Endothelial cell of umbilical vein (primary cell): ENCODE measurements around the gene HCST. TPM values are rescaled to one million over a fixed set of nuclear protein-coding genes. Genes with fewer than 3 reads are reported as not detected.

Experiments used
- BruUV-seq: library from RNA; stranded (reverse); fragments of 400-500 nt; replicated peaks from 2 replicates; lab custom pipeline; 2021; lab: Mats Ljungman, UMichigan
- CTCF ChIA-PET: fragments of 300-600, 350-600 bp; sonication (Branson Sonifier 250); formaldehyde crosslinking; loops from one replicate; lab custom pipeline; 2021; ENCODE audit warnings: antibody characterized with exemption, inconsistent platforms; lab: Charles Lee
- POLR2A ChIA-PET: fragments of 300-600, 350-600 bp; sonication (Branson Sonifier 250); formaldehyde crosslinking; loops from one replicate; lab custom pipeline; 2021; ENCODE audit warnings: antibody characterized with exemption, inconsistent platforms; lab: Charles Lee
- DNase-seq: peaks from one replicate; pipeline ENCODE4 v3.0.0-alpha.2; 2011; ENCODE audit warnings: low read depth, low spot score
- FAIRE-seq: peaks from 2 replicates; lab custom pipeline; 2011; peaks lifted over from hg19 to GRCh38; lab: Jason Lieb, UNC
- H2AFZ ChIP-seq: 2 replicates; pipeline ENCODE4 v1.6.0; 2012; ENCODE audit warnings: low read depth, low read length, control low read depth, inconsistent platforms
- H3K27ac ChIP-seq: 2 replicates; pipeline ENCODE4 v1.5.1; 2011; ENCODE audit warnings: low read depth, mild to moderate bottlenecking, control low read depth, low read length, moderate library complexity; ENCODE audit not compliant: insufficient read depth
- H3K27me3 ChIP-seq, 2 experiments: 2 replicates each; pipeline versions ENCODE4 v1.6.0 to v1.6.1; 2011; ENCODE audit warnings: low read length in 2 of 2, mixed read lengths in 1 of 2; ENCODE audit not compliant: control insufficient read depth in 2 of 2, insufficient read depth in 2 of 2
- H3K36me3 ChIP-seq, 2 experiments: 2 replicates in 1 of 2; 3 replicates in 1 of 2; pipeline ENCODE4 v1.5.1; 2011; ENCODE audit warnings: low read length in 2 of 2, mild to moderate bottlenecking in 1 of 2, moderate library complexity in 1 of 2; ENCODE audit not compliant: control insufficient read depth in 2 of 2, insufficient read depth in 2 of 2; ENCODE audit errors: extremely low read depth in 1 of 2
- H3K4me1 ChIP-seq: 3 replicates; pipeline ENCODE4 v1.5.1; 2011; ENCODE audit warnings: mild to moderate bottlenecking, low read length; ENCODE audit not compliant: control insufficient read depth, insufficient read depth; ENCODE audit errors: extremely low read depth
- H3K4me2 ChIP-seq: 2 replicates; pipeline ENCODE4 v1.6.1; 2011; ENCODE audit warnings: low read length, control low read depth, mixed read lengths; ENCODE audit not compliant: insufficient read depth
- H3K4me3 ChIP-seq, 3 experiments: fragments of 200-600 bp in 1 of 3; sonication (generic), shearing (Covaris generic) in 1 of 3; replicated peaks in 1 of 3; 2 replicates each; pipeline ENCODE4 v1.5.1; 2011 to 2016; ENCODE audit warnings: control low read depth in 3 of 3, low read length in 3 of 3, mild to moderate bottlenecking in 2 of 3, inconsistent platforms in 1 of 3, low read depth in 1 of 3, moderate library complexity in 1 of 3; ENCODE audit not compliant: insufficient read depth in 1 of 3
- H3K79me2 ChIP-seq: 2 replicates; pipeline ENCODE4 v1.6.0; 2012; ENCODE audit warnings: low read length, inconsistent platforms; ENCODE audit not compliant: control insufficient read depth, insufficient read depth
- H3K9ac ChIP-seq: replicated peaks from 2 replicates; pipeline ENCODE3; 2011; ENCODE audit warnings: low read length, control low read depth; ENCODE audit not compliant: insufficient read depth; ENCODE audit errors: extremely low read depth
- H3K9me1 ChIP-seq: replicated peaks from 3 replicates; pipeline ENCODE4 v1.6.0; 2011; ENCODE audit warnings: mild to moderate bottlenecking, low read length; ENCODE audit not compliant: control insufficient read depth, insufficient read depth; ENCODE audit errors: extremely low read depth
- H3K9me3 ChIP-seq: replicated peaks from 2 replicates; pipeline ENCODE4 v1.5.1; 2012; ENCODE audit warnings: low read length, inconsistent platforms; ENCODE audit not compliant: control insufficient read depth, insufficient read depth
- H4K20me1 ChIP-seq: replicated peaks from 2 replicates; pipeline ENCODE3; 2011; ENCODE audit warnings: mild to moderate bottlenecking, low read length; ENCODE audit not compliant: control insufficient read depth, insufficient read depth; ENCODE audit errors: extremely low read depth
- EZH2 ChIP-seq: IDR thresholded peaks from 2 replicates; pipeline ENCODE4 v1.6.1; 2012; ENCODE audit warnings: borderline replicate concordance, low read depth, mild to moderate bottlenecking, moderate library complexity, low read length, inconsistent platforms; ENCODE audit not compliant: severe bottlenecking
- FOS ChIP-seq: IDR thresholded peaks from 2 replicates; pipeline ENCODE4 v1.6.1; 2011; ENCODE audit warnings: mild to moderate bottlenecking, low read length, moderate library complexity, borderline replicate concordance; ENCODE audit not compliant: insufficient read depth
- GATA2 ChIP-seq: IDR thresholded peaks from 2 replicates; pipeline ENCODE4 v1.7.0; 2011; ENCODE audit warnings: low read depth, mild to moderate bottlenecking, moderate library complexity, mixed read lengths, low read length; ENCODE audit not compliant: insufficient read length, insufficient read depth
- JUN ChIP-seq: IDR thresholded peaks from 2 replicates; pipeline ENCODE4 v1.6.1; 2011; ENCODE audit warnings: borderline replicate concordance, low read depth; ENCODE audit not compliant: insufficient read length, insufficient read depth
- MYC ChIP-seq: IDR thresholded peaks from one replicate; pipeline ENCODE4 v1.6.1; 2011; ENCODE audit warnings: mild to moderate bottlenecking, low read depth, low read length
- POLR2A ChIP-seq: IDR thresholded peaks from 2 replicates; pipeline ENCODE4 v1.6.1; 2012; ENCODE audit warnings: low read depth, mild to moderate bottlenecking, control low read depth, low read length
- POLR2AphosphoS5 ChIP-seq: IDR thresholded peaks from 2 replicates; pipeline ENCODE4 v1.6.1; 2012; ENCODE audit warnings: low read depth, mild to moderate bottlenecking, control low read depth, low read length, moderate library complexity; ENCODE audit not compliant: insufficient read depth
- dilution Hi-C: fragments of 300-500 bp; cut with MboI; formaldehyde crosslinking; loops from one replicate; pipeline ENCODE4 v1.15.0; 2019; ENCODE audit warnings: low sequenced_read_pairs; ENCODE audit not compliant: extremely low pct_ligation_motif_present
- intact Hi-C: fragments of 100-400 bp; cut with micrococcal nuclease; formaldehyde crosslinking; loops from one replicate; pipeline ENCODE4 v1.10.0; 2022
- polyA plus RNA-seq, 4 experiments: library from polyadenylated mRNA; depleted of rRNA in 3 of 4; stranded (reverse) in 3 of 4; unstranded in 1 of 4; fragments of >200 nt; gene quantifications; 2 replicates each; pipeline versions ENCODE4 v1.2.1 to v1.2.3, GENCODE V29; 2011 to 2012; ENCODE audit warnings: missing spikeins in 1 of 4
- total RNA-seq: library from RNA; stranded (reverse); gene quantifications from 2 replicates; pipeline ENCODE4 v1.2.3, GENCODE V29; 2021
- TF ChIP-seq, protein P1 (sequence below): IDR thresholded peaks from 2 replicates; pipeline ENCODE4 v1.6.1; 2011; ENCODE audit not compliant: insufficient read depth, insufficient read length
- TF ChIP-seq, protein P2 (sequence below), 2 donors: IDR thresholded peaks; 1 replicate in 1 of 2; 2 replicates in 1 of 2; pipeline ENCODE4 v1.5.1; 2011; ENCODE audit warnings: low read length in 2 of 2, mild to moderate bottlenecking in 2 of 2, moderate library complexity in 2 of 2, control low read depth in 1 of 2, inconsistent platforms in 1 of 2, low read depth in 1 of 2; ENCODE audit not compliant: insufficient read depth in 1 of 2; ENCODE audit errors: extremely low read depth in 1 of 2

Gene HCST
- total and polyA plus RNA-seq, 2 donors (not counting 3 experiments of a cell fraction or from before 2014, with no cell fraction given): not detected

DNA sequence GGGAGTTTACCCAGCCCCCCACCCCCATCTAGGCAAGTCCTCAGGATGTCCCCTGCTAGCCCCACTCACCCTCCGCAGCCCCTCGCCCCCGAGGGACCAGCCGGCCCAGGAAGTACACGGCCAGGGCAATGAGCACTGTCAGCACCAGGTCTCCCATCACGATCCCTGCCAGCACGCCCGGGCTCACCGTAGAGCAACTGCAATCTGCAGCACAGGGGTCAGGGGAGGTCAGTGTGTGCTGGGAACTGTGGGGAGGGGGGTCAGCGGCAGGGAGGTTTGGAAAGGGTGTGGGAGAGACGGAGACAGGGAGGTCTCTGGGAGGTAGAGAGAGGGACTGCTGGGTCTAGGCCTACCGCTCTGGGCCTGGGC is 5.0 kb downstream of the HCST start:
- Histone ChIP-seq H3K9ac (no peak overlapping the region), H3K9me3 (no peaks in the 10 kb centered on the region), H3K36me3 (no peaks in the 10 kb centered on the region), H3K27ac (no peak overlapping the region), H3K4me3 (no peak overlapping the region), H3K9me1 (no peaks in the 10 kb centered on the region), H3K79me2 (no peaks in the 10 kb centered on the region), H3K4me2 (no peak overlapping the region), H3K27me3 (peaks cover 0 to 4% of the 10 kb centered on the region in 2 experiments), H2AFZ (no peak overlapping the region), H3K4me1 (peaks cover 2% of the 10 kb centered on the region), H4K20me1 (no peaks in the 10 kb centered on the region)
- no TSS peak for BruUV-seq
- ChIA-PET POLR2A (no interaction called here), CTCF (no interaction called here)
- TF ChIP-seq, protein P1, sequence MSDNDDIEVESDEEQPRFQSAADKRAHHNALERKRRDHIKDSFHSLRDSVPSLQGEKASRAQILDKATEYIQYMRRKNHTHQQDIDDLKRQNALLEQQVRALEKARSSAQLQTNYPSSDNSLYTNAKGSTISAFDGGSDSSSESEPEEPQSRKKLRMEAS: no peak
- no peak for TF ChIP-seq EZH2
- TF ChIP-seq GATA2: no peak
- TF ChIP-seq JUN: no peak
- no peak for TF ChIP-seq MYC
- no peak for TF ChIP-seq POLR2AphosphoS5
- no peak for TF ChIP-seq FOS
- TF ChIP-seq POLR2A: no peak
- TF ChIP-seq, protein P2, sequence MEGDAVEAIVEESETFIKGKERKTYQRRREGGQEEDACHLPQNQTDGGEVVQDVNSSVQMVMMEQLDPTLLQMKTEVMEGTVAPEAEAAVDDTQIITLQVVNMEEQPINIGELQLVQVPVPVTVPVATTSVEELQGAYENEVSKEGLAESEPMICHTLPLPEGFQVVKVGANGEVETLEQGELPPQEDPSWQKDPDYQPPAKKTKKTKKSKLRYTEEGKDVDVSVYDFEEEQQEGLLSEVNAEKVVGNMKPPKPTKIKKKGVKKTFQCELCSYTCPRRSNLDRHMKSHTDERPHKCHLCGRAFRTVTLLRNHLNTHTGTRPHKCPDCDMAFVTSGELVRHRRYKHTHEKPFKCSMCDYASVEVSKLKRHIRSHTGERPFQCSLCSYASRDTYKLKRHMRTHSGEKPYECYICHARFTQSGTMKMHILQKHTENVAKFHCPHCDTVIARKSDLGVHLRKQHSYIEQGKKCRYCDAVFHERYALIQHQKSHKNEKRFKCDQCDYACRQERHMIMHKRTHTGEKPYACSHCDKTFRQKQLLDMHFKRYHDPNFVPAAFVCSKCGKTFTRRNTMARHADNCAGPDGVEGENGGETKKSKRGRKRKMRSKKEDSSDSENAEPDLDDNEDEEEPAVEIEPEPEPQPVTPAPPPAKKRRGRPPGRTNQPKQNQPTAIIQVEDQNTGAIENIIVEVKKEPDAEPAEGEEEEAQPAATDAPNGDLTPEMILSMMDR (IDR thresholded peaks at IDR 0.05; ENCODE audit: extremely low read depth in 1 of 2, insufficient read depth in 1 of 2, low read depth in 1 of 2, low read length in 2 of 2): no peak
- DNase-seq (no peak), FAIRE-seq (no peak)
- dilution Hi-C loops (no loop called here), intact Hi-C loops (no loop called here)
